Loucy (cell line): ENCODE measurements around the gene TNRC6C.

ENCODE experiments used
- CTCF ChIP-seq: fragments of 200-600 bp; sonication (generic); conservative IDR thresholded peaks from 2 replicates; pipeline ENCODE4 v1.5.1; 2014; ENCODE audit warnings: mild to moderate bottlenecking, antibody characterized with exemption, low read length
- EZH2phosphoT487 ChIP-seq: fragments of 200-600 bp; IDR thresholded peaks from 2 replicates; pipeline ENCODE4 v1.6.1; 2018; ENCODE audit warnings: antibody characterized with exemption, mild to moderate bottlenecking, moderate library complexity, borderline replicate concordance

- no peak for TF ChIP-seq CTCF
- TF ChIP-seq EZH2phosphoT487, result no peak
Measured at GRCh38 chr17:78041386-78042179, 83.1 kb downstream of the TNRC6C start.
